ENCODE measurements around the gene ZNF398. TPM values are rescaled to one million over a fixed set of nuclear protein-coding genes. Genes with fewer than 3 reads are reported as not detected.

Gene ZNF398
- total RNA-seq (10 to 100 TPM; 17.2 to 19.7 TPM), total RNA-seq (30.0 to 59.4 reads per million in 2 donors)

- DNase-seq (peak; percentile 75 to 81 (median 80)), ATAC-seq (peak; percentile 81)
- peaks cover 2% of the 10 kb centered on the region for H3K36me3 Mint-ChIP-seq (ENCODE audit: low read depth)
- H3K4me3 Mint-ChIP-seq, result peak within 1 kb of the TSS; percentile 99
- H3K27me3 Mint-ChIP-seq, result no peaks in the 10 kb centered on the region
- H3K4me1 Mint-ChIP-seq, result peaks cover 22% of the 10 kb centered on the region
- no peaks in the 10 kb centered on the region for H3K9me3 ChIP-seq (ENCODE audit: control insufficient read depth, low read length, poor library complexity, severe bottlenecking)
- H3K27ac Mint-ChIP-seq, result peak within 1 kb of the TSS; percentile 96
These were observed at the start of gene ZNF398 for GRCh38 chr7:149147072-149147751. TSS of gene ZNF398 (plus strand) at chr7:149147453. CDS start at chr7:149147743, 290 bp downstream.

GRCh38 chr7:149099058-149099457, 48.2 kb upstream of the ZNF398 start:
- ATAC-seq (no peak), DNase-seq (no peak)
- Mint-ChIP-seq H3K4me1 (peaks cover 9% of the 10 kb centered on the region), H3K4me3 (no peak overlapping the region), H3K27ac (no peak overlapping the region), H3K36me3 (ENCODE audit: low read depth) (no peaks in the 10 kb centered on the region), H3K27me3 (no peaks in the 10 kb centered on the region)
- no peaks in the 10 kb centered on the region for H3K9me3 ChIP-seq (ENCODE audit: control insufficient read depth, low read length, poor library complexity, severe bottlenecking)

GRCh38 chr7:149100821-149101220, 46.4 kb upstream of the ZNF398 start:
- no peaks in the 10 kb centered on the region for H3K27me3 Mint-ChIP-seq
- no peak overlapping the region for H3K27ac Mint-ChIP-seq

GRCh38 chr7:149102666-149103065, 44.6 kb upstream of the ZNF398 start:
- no peaks in the 10 kb centered on the region for H3K27me3 Mint-ChIP-seq
- peak overlapping the region; percentile 37 for H3K27ac Mint-ChIP-seq
- no peaks in the 10 kb centered on the region for H3K36me3 Mint-ChIP-seq (ENCODE audit: low read depth)
- no peak for DNase-seq
- H3K9me3 ChIP-seq (ENCODE audit: control insufficient read depth, low read length, poor library complexity, severe bottlenecking), result no peaks in the 10 kb centered on the region
- no peak for ATAC-seq
- H3K4me3 Mint-ChIP-seq, result no peak overlapping the region
- H3K4me1 Mint-ChIP-seq, result peaks cover 4% of the 10 kb centered on the region

More at GRCh38 chr7:149100821-149101220, 46.4 kb upstream of the ZNF398 start:
- H3K36me3 Mint-ChIP-seq (ENCODE audit: low read depth), result no peaks in the 10 kb centered on the region
- H3K4me3 Mint-ChIP-seq, result no peak overlapping the region
- ATAC-seq (no peak), DNase-seq (no peak)
- no peaks in the 10 kb centered on the region for H3K9me3 ChIP-seq (ENCODE audit: control insufficient read depth, low read length, poor library complexity, severe bottlenecking)
- H3K4me1 Mint-ChIP-seq, result peaks cover 9% of the 10 kb centered on the region

- H3K9me3 ChIP-seq (ENCODE audit: control insufficient read depth, low read length, poor library complexity, severe bottlenecking), result no peaks in the 10 kb centered on the region
- DNase-seq (no peak), ATAC-seq (no peak)
- no peaks in the 10 kb centered on the region for H3K27me3 Mint-ChIP-seq
- peaks cover 4% of the 10 kb centered on the region for H3K4me1 Mint-ChIP-seq
- no peak overlapping the region for H3K27ac Mint-ChIP-seq
- no peak overlapping the region for H3K4me3 Mint-ChIP-seq
- no peaks in the 10 kb centered on the region for H3K36me3 Mint-ChIP-seq (ENCODE audit: low read depth)
These were observed 43.8 kb upstream of the ZNF398 start for GRCh38 chr7:149103424-149103823.

- DNase-seq, result no peak
- no peak for ATAC-seq
- Mint-ChIP-seq H3K27ac (no peak overlapping the region), H3K4me3 (no peak overlapping the region), H3K4me1 (peaks cover 4% of the 10 kb centered on the region), H3K36me3 (ENCODE audit: low read depth) (no peaks in the 10 kb centered on the region), H3K27me3 (no peaks in the 10 kb centered on the region)
- no peaks in the 10 kb centered on the region for H3K9me3 ChIP-seq (ENCODE audit: control insufficient read depth, low read length, poor library complexity, severe bottlenecking)
These were observed 43.0 kb upstream of the ZNF398 start for GRCh38 chr7:149104214-149104613.

GRCh38 chr7:149104749-149105148, 42.5 kb upstream of the ZNF398 start:
- no peak overlapping the region for H3K27ac Mint-ChIP-seq
- H3K4me3 Mint-ChIP-seq, result no peak overlapping the region
- no peak for ATAC-seq

GRCh38 chr7:149109969-149110368, 37.3 kb upstream of the ZNF398 start:
- DNase-seq (no peak), ATAC-seq (no peak)
- Mint-ChIP-seq H3K27me3 (no peaks in the 10 kb centered on the region), H3K36me3 (ENCODE audit: low read depth) (no peaks in the 10 kb centered on the region), H3K27ac (no peak overlapping the region), H3K4me3 (no peak overlapping the region), H3K4me1 (no peaks in the 10 kb centered on the region)
- H3K9me3 ChIP-seq (ENCODE audit: control insufficient read depth, low read length, poor library complexity, severe bottlenecking), result no peaks in the 10 kb centered on the region

More at GRCh38 chr7:149104749-149105148, 42.5 kb upstream of the ZNF398 start:
- Mint-ChIP-seq H3K4me1 (peaks cover 4% of the 10 kb centered on the region), H3K36me3 (ENCODE audit: low read depth) (no peaks in the 10 kb centered on the region), H3K27me3 (no peaks in the 10 kb centered on the region)
- H3K9me3 ChIP-seq (ENCODE audit: control insufficient read depth, low read length, poor library complexity, severe bottlenecking), result no peaks in the 10 kb centered on the region
- DNase-seq, result no peak

- DNase-seq, result no peak
- Mint-ChIP-seq H3K4me1 (peaks cover 18% of the 10 kb centered on the region), H3K36me3 (ENCODE audit: low read depth) (peaks cover 4% of the 10 kb centered on the region), H3K27me3 (no peaks in the 10 kb centered on the region), H3K27ac (peak overlapping the region; percentile 97), H3K4me3 (peak overlapping the region; percentile 100)
- H3K9me3 ChIP-seq (ENCODE audit: control insufficient read depth, low read length, poor library complexity, severe bottlenecking), result no peaks in the 10 kb centered on the region
- no peak for ATAC-seq
These were observed 21.9 kb upstream of the ZNF398 start for GRCh38 chr7:149125189-149125862.

GRCh38 chr7:149125863-149126661, 21.2 kb upstream of the ZNF398 start, which contains the start of gene ZNF425:
TSS of gene ZNF425 (minus strand) at chr7:149126324. CDS start at chr7:149126213, 111 bp downstream.
- peak; percentile 91 for ATAC-seq
- peak within 1 kb of the TSS; percentile 97 for H3K27ac Mint-ChIP-seq
- peak; percentile 93 to 97 (median 95) for DNase-seq
- H3K4me1 Mint-ChIP-seq, result peaks cover 18% of the 10 kb centered on the region
- H3K4me3 Mint-ChIP-seq, result peak within 1 kb of the TSS; percentile 100
- no peaks in the 10 kb centered on the region for H3K27me3 Mint-ChIP-seq
- peaks cover 4% of the 10 kb centered on the region for H3K36me3 Mint-ChIP-seq (ENCODE audit: low read depth)
- no peaks in the 10 kb centered on the region for H3K9me3 ChIP-seq (ENCODE audit: control insufficient read depth, low read length, poor library complexity, severe bottlenecking)

GRCh38 chr7:149126662-149127266, 20.5 kb upstream of the ZNF398 start:
- H3K4me1 Mint-ChIP-seq, result peaks cover 18% of the 10 kb centered on the region
- H3K27ac Mint-ChIP-seq, result peak overlapping the region; percentile 97
- peaks cover 4% of the 10 kb centered on the region for H3K36me3 Mint-ChIP-seq (ENCODE audit: low read depth)
- no peaks in the 10 kb centered on the region for H3K9me3 ChIP-seq (ENCODE audit: control insufficient read depth, low read length, poor library complexity, severe bottlenecking)
- H3K4me3 Mint-ChIP-seq, result peak overlapping the region; percentile 100
- peak; percentile 26 to 36 (median 28) for DNase-seq
- peak; percentile 43 for ATAC-seq
- no peaks in the 10 kb centered on the region for H3K27me3 Mint-ChIP-seq

GRCh38 chr7:149130572-149131198, 16.6 kb upstream of the ZNF398 start:
- ATAC-seq (no peak), DNase-seq (no peak)
- no peaks in the 10 kb centered on the region for H3K9me3 ChIP-seq (ENCODE audit: control insufficient read depth, low read length, poor library complexity, severe bottlenecking)
- Mint-ChIP-seq H3K27ac (no peak overlapping the region), H3K36me3 (ENCODE audit: low read depth) (peaks cover 4% of the 10 kb centered on the region), H3K27me3 (no peaks in the 10 kb centered on the region), H3K4me3 (no peak overlapping the region), H3K4me1 (peaks cover 12% of the 10 kb centered on the region)

All from T-helper 17 cell (primary cell).